ENCODE data around the gene MEX3C.

Gene MEX3C

GRCh38 chr18:51190000-51190399, 7.5 kb downstream of the MEX3C start:
- H3K4me3 ChIP-seq: no peak overlapping the region
- H3K9me3 ChIP-seq: no peaks in the 10 kb centered on the region
- H3K27ac ChIP-seq: no peak overlapping the region
- TF ChIP-seq, protein P1, sequence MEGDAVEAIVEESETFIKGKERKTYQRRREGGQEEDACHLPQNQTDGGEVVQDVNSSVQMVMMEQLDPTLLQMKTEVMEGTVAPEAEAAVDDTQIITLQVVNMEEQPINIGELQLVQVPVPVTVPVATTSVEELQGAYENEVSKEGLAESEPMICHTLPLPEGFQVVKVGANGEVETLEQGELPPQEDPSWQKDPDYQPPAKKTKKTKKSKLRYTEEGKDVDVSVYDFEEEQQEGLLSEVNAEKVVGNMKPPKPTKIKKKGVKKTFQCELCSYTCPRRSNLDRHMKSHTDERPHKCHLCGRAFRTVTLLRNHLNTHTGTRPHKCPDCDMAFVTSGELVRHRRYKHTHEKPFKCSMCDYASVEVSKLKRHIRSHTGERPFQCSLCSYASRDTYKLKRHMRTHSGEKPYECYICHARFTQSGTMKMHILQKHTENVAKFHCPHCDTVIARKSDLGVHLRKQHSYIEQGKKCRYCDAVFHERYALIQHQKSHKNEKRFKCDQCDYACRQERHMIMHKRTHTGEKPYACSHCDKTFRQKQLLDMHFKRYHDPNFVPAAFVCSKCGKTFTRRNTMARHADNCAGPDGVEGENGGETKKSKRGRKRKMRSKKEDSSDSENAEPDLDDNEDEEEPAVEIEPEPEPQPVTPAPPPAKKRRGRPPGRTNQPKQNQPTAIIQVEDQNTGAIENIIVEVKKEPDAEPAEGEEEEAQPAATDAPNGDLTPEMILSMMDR (IDR thresholded peaks at IDR 0.05): no peak
- DNase-seq: no peak
- H3K4me1 ChIP-seq: peaks cover 0 to 45% (median 21%) of the 10 kb centered on the region in 4 donors
- H3K27me3 ChIP-seq: no peaks in the 10 kb centered on the region
- intact Hi-C loops (cut with DNase I; ENCODE audit: low total_unique reads): loop anchor here (10.0 kb wide), 3 partner anchors 125 to 905 kb away; partner anchors contain the start of genes CXXC1, ELAC1 and MBD1
- no peaks in the 10 kb centered on the region for H3K36me3 ChIP-seq

GRCh38 chr18:51188024-51188701, 9.3 kb downstream of the MEX3C start:
- Histone ChIP-seq H3K4me3 (no peak overlapping the region), H3K36me3 (no peaks in the 10 kb centered on the region), H3K4me1 (peaks cover 0 to 30% (median 10%) of the 10 kb centered on the region in 4 donors), H3K27me3 (no peaks in the 10 kb centered on the region), H3K27ac (no peak overlapping the region), H3K9me3 (no peaks in the 10 kb centered on the region)
- TF ChIP-seq, protein P1 (IDR thresholded peaks at IDR 0.05): no peak
- intact Hi-C loops (cut with DNase I; ENCODE audit: low total_unique reads): no loop called here
- DNase-seq: no peak

- H3K27ac ChIP-seq: no peak overlapping the region
- no peaks in the 10 kb centered on the region for H3K27me3 ChIP-seq
- TF ChIP-seq, protein P1 (IDR thresholded peaks at IDR 0.05): no peak
- H3K36me3 ChIP-seq: no peaks in the 10 kb centered on the region
- no peak for DNase-seq
- peaks cover 0 to 13% (median 5%) of the 10 kb centered on the region in 4 donors for H3K4me1 ChIP-seq
- intact Hi-C loops (cut with DNase I; ENCODE audit: low total_unique reads): no loop called here
- no peak overlapping the region for H3K4me3 ChIP-seq
- H3K9me3 ChIP-seq: no peaks in the 10 kb centered on the region
Observed at GRCh38 chr18:51185075-51185474, 12.4 kb downstream of the MEX3C start.

DNA sequence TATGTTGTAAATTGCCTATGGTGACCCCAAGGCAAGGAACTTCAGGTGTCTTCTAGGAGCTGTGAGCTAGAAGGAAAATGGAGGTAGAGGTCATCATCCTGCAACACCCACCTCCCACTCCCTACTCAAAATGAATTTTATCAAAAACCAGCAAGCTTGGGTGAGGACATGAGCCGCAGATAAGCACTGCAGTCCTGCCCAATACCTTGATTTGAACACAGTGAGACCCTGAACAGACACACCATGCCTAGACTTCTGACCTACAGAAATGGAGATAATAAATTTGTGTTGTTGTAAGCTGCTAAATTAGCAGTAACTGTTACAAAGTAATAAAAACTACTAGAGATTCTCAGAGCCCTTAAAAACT, 13.4 kb downstream of the MEX3C start:
- Histone ChIP-seq H3K27me3 (no peaks in the 10 kb centered on the region), H3K4me3 (no peak overlapping the region), H3K36me3 (no peaks in the 10 kb centered on the region), H3K9me3 (no peaks in the 10 kb centered on the region), H3K27ac (no peak overlapping the region), H3K4me1 (peaks cover 0 to 13% (median 5%) of the 10 kb centered on the region in 4 donors)
- TF ChIP-seq, protein P1 (IDR thresholded peaks at IDR 0.05): no peak
- intact Hi-C loops (cut with DNase I; ENCODE audit: low total_unique reads): no loop called here
- DNase-seq: no peak

DNA sequence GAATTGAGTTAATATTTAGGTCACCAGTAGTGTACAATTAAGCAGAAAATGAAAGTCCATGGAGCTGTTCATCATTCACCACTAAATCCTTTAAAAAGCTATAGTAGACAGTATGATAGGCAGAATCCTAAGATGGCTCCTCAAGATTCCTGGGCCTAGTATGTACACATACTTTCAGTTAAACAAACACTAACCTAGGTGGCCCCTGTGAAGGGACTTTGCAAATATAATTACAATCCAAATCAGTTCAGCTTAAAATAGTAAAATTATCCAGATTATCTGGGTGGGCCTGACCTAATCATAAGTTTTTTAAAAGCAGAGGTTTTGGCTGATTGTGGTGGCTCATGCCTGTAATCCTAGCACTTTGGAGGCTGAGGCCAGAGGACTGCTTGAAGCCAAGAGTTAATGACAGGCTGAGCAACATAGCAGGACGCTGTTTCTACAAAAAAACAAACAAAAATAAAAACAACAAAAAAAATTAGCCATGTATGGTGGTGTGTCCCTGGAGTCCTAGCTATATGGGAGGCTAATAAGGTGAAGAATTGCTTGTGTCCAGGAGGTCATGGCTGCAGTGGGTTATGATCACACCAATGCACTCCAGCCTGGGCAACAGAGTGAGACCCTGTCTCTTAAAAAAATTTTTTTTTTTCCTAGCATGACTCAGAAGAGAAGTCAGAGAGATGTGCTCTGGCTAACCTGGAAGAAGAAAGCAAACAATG, 13.9 kb downstream of the MEX3C start:
- H3K36me3 ChIP-seq: no peaks in the 10 kb centered on the region
- H3K27me3 ChIP-seq: no peaks in the 10 kb centered on the region
- DNase-seq: no peak
- TF ChIP-seq, protein P1 (IDR thresholded peaks at IDR 0.05): no peak
- H3K9me3 ChIP-seq: no peaks in the 10 kb centered on the region
- intact Hi-C loops (cut with DNase I; ENCODE audit: low total_unique reads): no loop called here
- H3K27ac ChIP-seq: no peak overlapping the region
- H3K4me3 ChIP-seq: no peak overlapping the region
- peaks cover 0 to 13% (median 5%) of the 10 kb centered on the region in 4 donors for H3K4me1 ChIP-seq
